WTC11 (cell line): ENCODE measurements around the gene RFWD3. TPM values are rescaled to one million over a fixed set of nuclear protein-coding genes. Genes with fewer than 3 reads are reported as not detected.

Experiments
- ATAC-seq: fragments of 200-7000 bp; cut with Tn5 transposase; 2 replicates; pipeline ENCODE4 v1.10.0; 2021; ENCODE audit warnings: mild to moderate bottlenecking, moderate library complexity
- CTCF ChIA-PET: fragments of 300-600 bp; sonication (Branson Sonifier 250); formaldehyde crosslinking; loops from one replicate; lab custom pipeline; 2021; ENCODE audit warnings: antibody characterized with exemption; lab: Charles Lee
- POLR2A ChIA-PET: fragments of 350-600 bp; sonication (Branson Sonifier 250); formaldehyde crosslinking; loops from one replicate; lab custom pipeline; 2021; ENCODE audit warnings: antibody characterized with exemption; lab: Charles Lee
- DNase-seq: peaks from one replicate; pipeline ENCODE4 v3.0.0; 2021; ENCODE audit warnings: low spot score
- H3K27ac Mint-ChIP-seq: 2 replicates; pipeline ENCODE4 v1.8.0; 2021; ENCODE audit warnings: mixed read lengths
- H3K27me3 Mint-ChIP-seq: 2 replicates; pipeline ENCODE4 v1.8.0; 2021; ENCODE audit warnings: low read depth, mild to moderate bottlenecking, moderate library complexity, mixed read lengths
- H3K36me3 Mint-ChIP-seq: 2 replicates; pipeline ENCODE4 v1.8.0; 2021; ENCODE audit warnings: mixed read lengths
- H3K4me1 Mint-ChIP-seq: 2 replicates; pipeline ENCODE4 v1.8.0; 2022; ENCODE audit warnings: mixed read lengths
- H3K4me3 Mint-ChIP-seq: 2 replicates; pipeline ENCODE4 v1.8.0; 2021; ENCODE audit warnings: mild to moderate bottlenecking, moderate library complexity, mixed read lengths
- H3K9me3 Mint-ChIP-seq: 2 replicates; pipeline ENCODE4 v1.8.0; 2021; ENCODE audit warnings: mixed read lengths
- ATF1 ChIP-seq: sonication (generic); formaldehyde crosslinking; IDR thresholded peaks from 2 replicates; pipeline ENCODE4 v1.8.1; 2023; ENCODE audit warnings: mild to moderate bottlenecking, moderate library complexity, missing genetic modification reagents
- CBFB ChIP-seq: sonication (generic); formaldehyde crosslinking; IDR thresholded peaks from 2 replicates; pipeline ENCODE4 v1.8.1; 2022; ENCODE audit warnings: mild to moderate bottlenecking, low read depth, missing genetic modification reagents
- CREB1 ChIP-seq: sonication (generic); formaldehyde crosslinking; IDR thresholded peaks from 2 replicates; pipeline ENCODE4 v1.8.0; 2023; ENCODE audit warnings: mild to moderate bottlenecking, missing genetic modification reagents
- CREM ChIP-seq: sonication (generic); formaldehyde crosslinking; IDR thresholded peaks from 2 replicates; pipeline ENCODE4 v1.8.1; 2022; ENCODE audit warnings: mild to moderate bottlenecking, missing genetic modification reagents, moderate library complexity
- EMX1 ChIP-seq: fragments of 250-450 bp; sonication (Bioruptor Pico); IDR thresholded peaks from 2 replicates; pipeline ENCODE4 v1.8.0; 2021; ENCODE audit warnings: mild to moderate bottlenecking
- ETV6 ChIP-seq: sonication (generic); formaldehyde crosslinking; IDR thresholded peaks from 2 replicates; pipeline ENCODE4 v1.8.1; 2022; ENCODE audit warnings: mild to moderate bottlenecking, missing genetic modification reagents
- GRHL2 ChIP-seq: fragments of 250-450 bp; sonication (Bioruptor Pico); IDR thresholded peaks from 2 replicates; pipeline ENCODE4 v1.8.0; 2022; ENCODE audit warnings: mild to moderate bottlenecking, moderate library complexity; ENCODE audit not compliant: insufficient replicate concordance, severe bottlenecking
- KAT7 ChIP-seq: sonication (generic); formaldehyde crosslinking; IDR thresholded peaks from 2 replicates; pipeline ENCODE4 v1.8.1; 2023; ENCODE audit warnings: missing genetic modification reagents, mild to moderate bottlenecking, borderline replicate concordance
- NR1H2 ChIP-seq: sonication (generic); formaldehyde crosslinking; IDR thresholded peaks from 2 replicates; pipeline ENCODE4 v1.9.0; 2021; ENCODE audit warnings: mild to moderate bottlenecking, moderate library complexity, missing genetic modification reagents
- SOX15 ChIP-seq: fragments of 250-450 bp; sonication (Bioruptor Pico); IDR thresholded peaks from 2 replicates; pipeline ENCODE4 v1.9.0; 2021; ENCODE audit warnings: mild to moderate bottlenecking
- TCF7 ChIP-seq: sonication (generic); formaldehyde crosslinking; IDR thresholded peaks from 2 replicates; pipeline ENCODE4 v1.8.0; 2022; ENCODE audit warnings: mild to moderate bottlenecking, low read depth, missing genetic modification reagents, moderate library complexity
- USF1 ChIP-seq: sonication (generic); formaldehyde crosslinking; IDR thresholded peaks from 2 replicates; pipeline ENCODE4 v1.8.0; 2022; ENCODE audit warnings: mild to moderate bottlenecking, missing genetic modification reagents
- ZMAT4 ChIP-seq: fragments of 250-450 bp; sonication (Bioruptor Pico); IDR thresholded peaks from 2 replicates; pipeline ENCODE4 v1.9.0; 2021; ENCODE audit warnings: mild to moderate bottlenecking
- ZNF121 ChIP-seq: sonication (generic); formaldehyde crosslinking; IDR thresholded peaks from 2 replicates; pipeline ENCODE4 v1.8.0; 2023; ENCODE audit warnings: missing genetic modification reagents
- ZNF219 ChIP-seq: sonication (generic); formaldehyde crosslinking; IDR thresholded peaks from 2 replicates; pipeline ENCODE4 v1.8.0; 2023; ENCODE audit warnings: missing genetic modification reagents, mild to moderate bottlenecking, borderline replicate concordance
- ZNF232 ChIP-seq: sonication (generic); formaldehyde crosslinking; IDR thresholded peaks from 2 replicates; pipeline ENCODE4 v1.8.0; 2022; ENCODE audit warnings: mild to moderate bottlenecking, missing genetic modification reagents
- ZNF263 ChIP-seq: sonication (generic); formaldehyde crosslinking; IDR thresholded peaks from 2 replicates; pipeline ENCODE4 v1.8.1; 2022; ENCODE audit warnings: low read depth, mild to moderate bottlenecking, moderate library complexity, missing genetic modification reagents
- ZNF396 ChIP-seq: fragments of 250-450 bp; sonication (Bioruptor Pico); IDR thresholded peaks from 2 replicates; pipeline ENCODE4 v1.8.0; 2021; ENCODE audit warnings: mild to moderate bottlenecking, moderate library complexity, borderline replicate concordance
- ZNF423 ChIP-seq: fragments of 250-450 bp; sonication (Bioruptor Pico); IDR thresholded peaks from 2 replicates; pipeline ENCODE4 v2.1.2; 2022; ENCODE audit warnings: mild to moderate bottlenecking, moderate library complexity
- total RNA-seq: library from RNA; stranded (reverse); gene quantifications from 3 replicates; pipeline ENCODE4 v1.2.3, GENCODE V29; 2021
- TF ChIP-seq, protein P1 (sequence below): sonication (generic); formaldehyde crosslinking; IDR thresholded peaks from 2 replicates; pipeline ENCODE4 v1.8.1; 2022; ENCODE audit warnings: low read depth, missing genetic modification reagents, borderline replicate concordance
- TF ChIP-seq, protein P2 (sequence below): sonication (generic); formaldehyde crosslinking; IDR thresholded peaks from 2 replicates; pipeline ENCODE4 v1.8.0; 2022; ENCODE audit warnings: missing genetic modification reagents
- TF ChIP-seq, protein P3 (sequence below): sonication (generic); formaldehyde crosslinking; IDR thresholded peaks from 2 replicates; pipeline ENCODE4 v1.8.1; 2022; ENCODE audit warnings: mild to moderate bottlenecking, missing genetic modification reagents, moderate library complexity, borderline replicate concordance

Gene RFWD3
- total RNA-seq, 1 experiment from 2014 or later = 109 TPM

- no peak for TF ChIP-seq KAT7 (CRISPR knock-in tag)
Observed at GRCh38 chr16:74605332-74605731, 61.3 kb downstream of the RFWD3 start (continued).

DNA sequence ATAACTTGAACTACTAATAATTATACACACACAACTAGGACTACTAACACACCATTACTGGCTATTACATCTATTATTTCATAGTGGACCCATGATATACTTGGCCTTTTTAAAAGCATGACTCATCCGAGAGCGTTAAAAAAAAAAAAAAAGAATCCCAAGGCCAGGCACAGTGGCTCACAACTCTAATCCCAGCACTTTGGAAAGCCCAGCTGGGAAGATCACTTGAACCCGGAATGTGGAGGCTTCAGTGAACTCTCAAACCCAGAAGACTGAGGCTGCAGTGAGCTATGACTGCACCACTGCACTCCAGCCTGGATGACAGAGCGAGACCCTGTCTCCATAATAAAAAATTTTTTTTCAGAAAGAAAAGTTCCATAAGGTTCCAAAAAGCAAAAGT lies 62.8 kb downstream of the RFWD3 start:
- peak overlapping the region; percentile 69; the same call in 1 of the 2 replicates for H3K27ac Mint-ChIP-seq
- POLR2A ChIA-PET = interaction anchor here (0.6 to 0.7 kb wide), 2 partner anchors 17 to 270 kb away, joined by 3 to 4 read pairs; no protein-coding TSS in a partner anchor

GRCh38 chr16:74601126-74601871 lies 65.4 kb downstream of the RFWD3 start:
- DNase-seq = no peak

More for the DNA sequence above, 62.8 kb downstream of the RFWD3 start:
- Mint-ChIP-seq H3K9me3 (no peaks in the 10 kb centered on the region), H3K4me1 (peaks cover 52% of the 10 kb centered on the region), H3K4me3 (peak overlapping the region; percentile 86), H3K27me3 (no peaks in the 10 kb centered on the region), H3K36me3 (peaks cover 3% of the 10 kb centered on the region; the same call in 1 of the 2 replicates)
- TF ChIP-seq EMX1 (CRISPR knock-in tag) = no peak
- no peak for TF ChIP-seq SOX15 (CRISPR knock-in tag)
- no peak for TF ChIP-seq ZNF263 (CRISPR knock-in tag)
- no peak for TF ChIP-seq USF1 (CRISPR knock-in tag)
- TF ChIP-seq CREB1 (CRISPR knock-in tag) = no peak
- TF ChIP-seq, protein P1, sequence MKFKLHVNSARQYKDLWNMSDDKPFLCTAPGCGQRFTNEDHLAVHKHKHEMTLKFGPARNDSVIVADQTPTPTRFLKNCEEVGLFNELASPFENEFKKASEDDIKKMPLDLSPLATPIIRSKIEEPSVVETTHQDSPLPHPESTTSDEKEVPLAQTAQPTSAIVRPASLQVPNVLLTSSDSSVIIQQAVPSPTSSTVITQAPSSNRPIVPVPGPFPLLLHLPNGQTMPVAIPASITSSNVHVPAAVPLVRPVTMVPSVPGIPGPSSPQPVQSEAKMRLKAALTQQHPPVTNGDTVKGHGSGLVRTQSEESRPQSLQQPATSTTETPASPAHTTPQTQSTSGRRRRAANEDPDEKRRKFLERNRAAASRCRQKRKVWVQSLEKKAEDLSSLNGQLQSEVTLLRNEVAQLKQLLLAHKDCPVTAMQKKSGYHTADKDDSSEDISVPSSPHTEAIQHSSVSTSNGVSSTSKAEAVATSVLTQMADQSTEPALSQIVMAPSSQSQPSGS (CRISPR knock-in tag) = no peak
- TF ChIP-seq ZNF121 = no peak
- TF ChIP-seq, protein P2, sequence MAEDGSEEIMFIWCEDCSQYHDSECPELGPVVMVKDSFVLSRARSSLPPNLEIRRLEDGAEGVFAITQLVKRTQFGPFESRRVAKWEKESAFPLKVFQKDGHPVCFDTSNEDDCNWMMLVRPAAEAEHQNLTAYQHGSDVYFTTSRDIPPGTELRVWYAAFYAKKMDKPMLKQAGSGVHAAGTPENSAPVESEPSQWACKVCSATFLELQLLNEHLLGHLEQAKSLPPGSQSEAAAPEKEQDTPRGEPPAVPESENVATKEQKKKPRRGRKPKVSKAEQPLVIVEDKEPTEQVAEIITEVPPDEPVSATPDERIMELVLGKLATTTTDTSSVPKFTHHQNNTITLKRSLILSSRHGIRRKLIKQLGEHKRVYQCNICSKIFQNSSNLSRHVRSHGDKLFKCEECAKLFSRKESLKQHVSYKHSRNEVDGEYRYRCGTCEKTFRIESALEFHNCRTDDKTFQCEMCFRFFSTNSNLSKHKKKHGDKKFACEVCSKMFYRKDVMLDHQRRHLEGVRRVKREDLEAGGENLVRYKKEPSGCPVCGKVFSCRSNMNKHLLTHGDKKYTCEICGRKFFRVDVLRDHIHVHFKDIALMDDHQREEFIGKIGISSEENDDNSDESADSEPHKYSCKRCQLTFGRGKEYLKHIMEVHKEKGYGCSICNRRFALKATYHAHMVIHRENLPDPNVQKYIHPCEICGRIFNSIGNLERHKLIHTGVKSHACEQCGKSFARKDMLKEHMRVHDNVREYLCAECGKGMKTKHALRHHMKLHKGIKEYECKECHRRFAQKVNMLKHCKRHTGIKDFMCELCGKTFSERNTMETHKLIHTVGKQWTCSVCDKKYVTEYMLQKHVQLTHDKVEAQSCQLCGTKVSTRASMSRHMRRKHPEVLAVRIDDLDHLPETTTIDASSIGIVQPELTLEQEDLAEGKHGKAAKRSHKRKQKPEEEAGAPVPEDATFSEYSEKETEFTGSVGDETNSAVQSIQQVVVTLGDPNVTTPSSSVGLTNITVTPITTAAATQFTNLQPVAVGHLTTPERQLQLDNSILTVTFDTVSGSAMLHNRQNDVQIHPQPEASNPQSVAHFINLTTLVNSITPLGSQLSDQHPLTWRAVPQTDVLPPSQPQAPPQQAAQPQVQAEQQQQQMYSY = no peak
- no peak for TF ChIP-seq ZMAT4
- no peak for TF ChIP-seq GRHL2 (CRISPR knock-in tag)
- TF ChIP-seq TCF7 = no peak
- TF ChIP-seq NR1H2 (CRISPR knock-in tag) = no peak
- TF ChIP-seq ZNF232 (CRISPR knock-in tag) = no peak
- no peak for TF ChIP-seq CREM (CRISPR knock-in tag)
- TF ChIP-seq ATF1 (CRISPR knock-in tag) = no peak
- no peak for TF ChIP-seq ETV6 (CRISPR knock-in tag)
- no peak for TF ChIP-seq CBFB (CRISPR knock-in tag)
- DNase-seq (no peak), ATAC-seq (no peak)
- CTCF ChIA-PET = interaction anchor here (1.4 kb wide), 1 partner anchor 19 kb away, joined by 4 read pairs; no protein-coding TSS in a partner anchor

More at GRCh38 chr16:74601126-74601871, 65.4 kb downstream of the RFWD3 start:
- CTCF ChIA-PET = no interaction called here
- no peaks in the 10 kb centered on the region for H3K27me3 Mint-ChIP-seq
- H3K4me1 Mint-ChIP-seq = peaks cover 40% of the 10 kb centered on the region
- no peak for TF ChIP-seq CREB1 (CRISPR knock-in tag)
- TF ChIP-seq ZNF423 = no peak
- no peak for TF ChIP-seq ZMAT4
- TF ChIP-seq ZNF219 (CRISPR knock-in tag) = no peak
- TF ChIP-seq, protein P1 (CRISPR knock-in tag) = no peak
- TF ChIP-seq, protein P3, sequence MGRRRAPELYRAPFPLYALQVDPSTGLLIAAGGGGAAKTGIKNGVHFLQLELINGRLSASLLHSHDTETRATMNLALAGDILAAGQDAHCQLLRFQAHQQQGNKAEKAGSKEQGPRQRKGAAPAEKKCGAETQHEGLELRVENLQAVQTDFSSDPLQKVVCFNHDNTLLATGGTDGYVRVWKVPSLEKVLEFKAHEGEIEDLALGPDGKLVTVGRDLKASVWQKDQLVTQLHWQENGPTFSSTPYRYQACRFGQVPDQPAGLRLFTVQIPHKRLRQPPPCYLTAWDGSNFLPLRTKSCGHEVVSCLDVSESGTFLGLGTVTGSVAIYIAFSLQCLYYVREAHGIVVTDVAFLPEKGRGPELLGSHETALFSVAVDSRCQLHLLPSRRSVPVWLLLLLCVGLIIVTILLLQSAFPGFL (CRISPR knock-in tag) = no peak
- TF ChIP-seq USF1 (CRISPR knock-in tag) = no peak
- TF ChIP-seq ZNF396 (CRISPR knock-in tag) = no peak
- H3K27ac Mint-ChIP-seq = peak overlapping the region; percentile 8; the same call in 1 of the 2 replicates
- ATAC-seq = no peak
- no peak overlapping the region for H3K4me3 Mint-ChIP-seq
- peaks cover 9% of the 10 kb centered on the region for H3K36me3 Mint-ChIP-seq
- POLR2A ChIA-PET = no interaction called here
- no peaks in the 10 kb centered on the region for H3K9me3 Mint-ChIP-seq
